GM12875 (cell line): ENCODE measurements around the gene UPK1A.
"Not testable (repeated sequence)": the region's sequence is repeated elsewhere in the genome, so short reads cannot be mapped to it uniquely, and the experiment has no call there.

ENCODE experiments used
- H3K4me3 ChIP-seq: one replicate; pipeline ENCODE4 v1.5.1; 2011; ENCODE audit warnings: low read depth, low read length, control low read depth
- TF ChIP-seq, protein P1 (sequence below): IDR thresholded peaks from 2 replicates; pipeline ENCODE4 v1.5.1; 2011; ENCODE audit warnings: low read depth, mild to moderate bottlenecking, control low read depth, inconsistent platforms, low read length, moderate library complexity, borderline replicate concordance; ENCODE audit not compliant: insufficient read depth

The UPK1A gene

GRCh38 chr19:35721374-35721773, 55.1 kb downstream of the UPK1A start:
- TF ChIP-seq, protein P1, sequence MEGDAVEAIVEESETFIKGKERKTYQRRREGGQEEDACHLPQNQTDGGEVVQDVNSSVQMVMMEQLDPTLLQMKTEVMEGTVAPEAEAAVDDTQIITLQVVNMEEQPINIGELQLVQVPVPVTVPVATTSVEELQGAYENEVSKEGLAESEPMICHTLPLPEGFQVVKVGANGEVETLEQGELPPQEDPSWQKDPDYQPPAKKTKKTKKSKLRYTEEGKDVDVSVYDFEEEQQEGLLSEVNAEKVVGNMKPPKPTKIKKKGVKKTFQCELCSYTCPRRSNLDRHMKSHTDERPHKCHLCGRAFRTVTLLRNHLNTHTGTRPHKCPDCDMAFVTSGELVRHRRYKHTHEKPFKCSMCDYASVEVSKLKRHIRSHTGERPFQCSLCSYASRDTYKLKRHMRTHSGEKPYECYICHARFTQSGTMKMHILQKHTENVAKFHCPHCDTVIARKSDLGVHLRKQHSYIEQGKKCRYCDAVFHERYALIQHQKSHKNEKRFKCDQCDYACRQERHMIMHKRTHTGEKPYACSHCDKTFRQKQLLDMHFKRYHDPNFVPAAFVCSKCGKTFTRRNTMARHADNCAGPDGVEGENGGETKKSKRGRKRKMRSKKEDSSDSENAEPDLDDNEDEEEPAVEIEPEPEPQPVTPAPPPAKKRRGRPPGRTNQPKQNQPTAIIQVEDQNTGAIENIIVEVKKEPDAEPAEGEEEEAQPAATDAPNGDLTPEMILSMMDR, result no peak

DNA sequence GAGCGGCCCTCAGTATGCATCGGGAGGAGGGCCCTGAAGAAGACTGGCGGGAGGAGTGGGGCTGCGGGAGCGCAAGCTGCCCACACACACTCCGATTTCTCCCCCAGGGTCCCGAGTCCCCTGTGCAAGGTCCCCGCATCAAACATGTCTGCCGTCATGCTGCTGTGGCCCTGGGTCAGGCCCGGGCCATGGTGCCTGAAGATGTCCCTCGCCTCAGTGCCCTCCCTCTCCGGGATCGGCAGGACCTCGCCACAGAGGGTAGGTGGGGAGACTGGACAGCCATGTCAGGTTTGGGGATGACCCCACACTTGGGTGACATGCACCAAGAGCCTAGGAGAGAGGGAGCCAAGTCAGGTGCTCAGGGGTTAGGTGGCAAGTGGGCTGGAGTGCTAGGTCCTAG, 56.1 kb downstream of the UPK1A start:
- no peak overlapping the region for H3K4me3 ChIP-seq
- TF ChIP-seq, protein P1, result no peak

More at GRCh38 chr19:35721374-35721773, 55.1 kb downstream of the UPK1A start:
- no peak overlapping the region for H3K4me3 ChIP-seq

- TF ChIP-seq, protein P1, result no peak
- no peak overlapping the region for H3K4me3 ChIP-seq
Measured at GRCh38 chr19:35722897-35723296, 56.6 kb downstream of the UPK1A start.

DNA sequence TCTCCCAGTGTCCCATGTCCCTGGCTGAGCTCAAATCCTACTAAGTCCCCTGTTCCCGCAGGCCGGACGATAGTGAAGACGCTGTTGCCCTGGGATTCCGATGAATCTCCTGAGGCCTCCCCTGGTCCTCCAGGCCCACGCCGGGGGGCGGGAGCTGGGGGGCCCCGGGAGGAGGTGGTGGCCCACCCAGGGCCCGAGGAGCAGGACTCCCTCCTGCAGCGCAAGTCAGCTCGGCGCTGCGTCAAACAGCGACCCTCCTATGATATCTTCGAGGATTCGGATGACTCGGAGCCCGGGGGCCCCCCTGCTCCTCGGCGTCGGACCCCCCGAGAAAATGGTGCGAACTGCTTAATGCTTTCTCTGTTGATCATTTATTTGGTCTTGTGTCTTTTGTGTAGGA, 57.4 kb downstream of the UPK1A start:
- no peak overlapping the region for H3K4me3 ChIP-seq
- TF ChIP-seq, protein P1, result no peak

- not testable (repeated sequence) for H3K4me3 ChIP-seq
Measured at GRCh38 chr19:35724132-35724531, 57.8 kb downstream of the UPK1A start.

GRCh38 chr19:35724560-35724959, 58.2 kb downstream of the UPK1A start:
- TF ChIP-seq, protein P1, result no peak
- no peak overlapping the region for H3K4me3 ChIP-seq

DNA sequence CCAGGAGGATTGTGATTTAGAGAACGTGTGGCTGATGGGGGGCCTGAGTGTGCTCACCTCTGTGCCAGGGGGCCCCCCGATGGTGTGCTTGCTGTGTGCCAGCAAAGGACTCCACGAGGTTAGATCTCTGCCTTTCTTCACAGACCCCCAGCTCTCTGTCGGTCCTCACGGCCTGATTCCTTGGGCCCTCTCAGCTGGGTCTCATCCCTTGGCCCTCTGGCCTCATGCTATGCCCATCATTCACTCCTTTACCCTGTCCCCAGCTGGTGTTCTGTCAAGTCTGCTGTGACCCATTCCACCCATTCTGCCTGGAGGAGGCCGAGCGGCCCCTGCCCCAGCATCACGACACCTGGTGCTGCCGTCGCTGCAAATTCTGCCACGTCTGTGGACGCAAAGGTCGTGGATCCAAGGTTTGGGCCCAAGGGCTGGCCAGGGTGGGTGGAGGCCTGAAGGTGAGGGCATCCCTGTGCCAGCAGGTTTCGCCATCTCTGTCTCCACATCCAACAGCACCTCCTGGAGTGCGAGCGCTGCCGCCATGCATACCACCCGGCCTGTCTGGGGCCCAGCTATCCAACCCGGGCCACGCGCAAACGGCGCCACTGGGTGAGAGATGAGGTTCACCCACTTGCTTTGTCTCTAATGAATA, 59.0 kb downstream of the UPK1A start:
- TF ChIP-seq, protein P1, result no peak
- no peak overlapping the region for H3K4me3 ChIP-seq
